H1 (cell line): Measurements from ENCODE around the gene SSH2. TPM values are rescaled to one million over a fixed set of nuclear protein-coding genes. Genes with fewer than 3 reads are reported as not detected.

Experiments
- CTCF ChIA-PET: fragments of 300-600 bp; sonication (Branson Sonifier 250); formaldehyde crosslinking; loops from one replicate; lab custom pipeline; 2021; ENCODE audit not compliant: partially characterized antibody; lab: Charles Lee
- POLR2A ChIA-PET: fragments of 300-600 bp; sonication (Branson Sonifier 250); formaldehyde crosslinking; loops from one replicate; lab custom pipeline; 2021; ENCODE audit warnings: inconsistent platforms; ENCODE audit not compliant: partially characterized antibody; lab: Charles Lee
- DNase-seq, 2 experiments: peaks; one replicate each; pipeline versions ENCODE4 v3.0.0 to v3.0.0-alpha.2; 2010 to 2022; ENCODE audit warnings: low spot score in 2 of 2, low read depth in 1 of 2, mixed read lengths in 1 of 2
- FAIRE-seq: peaks from 2 replicates; lab custom pipeline; 2011; peaks lifted over from hg19 to GRCh38; lab: Jason Lieb, UNC
- H2AFZ ChIP-seq: 2 replicates; pipeline ENCODE4 v1.8.1; 2012; ENCODE audit warnings: low read length, inconsistent platforms
- H2AK5ac ChIP-seq: 2 replicates; pipeline ENCODE4 v1.6.1; 2013; ENCODE audit warnings: low read depth, low read length
- H2BK120ac ChIP-seq: replicated peaks from 2 replicates; pipeline ENCODE3; 2013; ENCODE audit warnings: low read depth, low read length, inconsistent platforms
- H2BK12ac ChIP-seq: 2 replicates; pipeline ENCODE4 v1.6.1; 2013; ENCODE audit warnings: low read depth, low read length
- H2BK15ac ChIP-seq: 2 replicates; pipeline ENCODE4 v1.6.1; 2013; ENCODE audit warnings: low read length
- H2BK20ac ChIP-seq: 2 replicates; pipeline ENCODE4 v1.6.1; 2013; ENCODE audit warnings: low read length
- H2BK5ac ChIP-seq: 2 replicates; pipeline ENCODE4 v1.6.1; 2013; ENCODE audit warnings: low read depth, low read length
- H3K14ac ChIP-seq: 2 replicates; pipeline ENCODE4 v1.6.1; 2013; ENCODE audit warnings: inconsistent platforms; ENCODE audit not compliant: insufficient read length
- H3K18ac ChIP-seq: 2 replicates; pipeline ENCODE4 v1.6.1; 2013; ENCODE audit warnings: low read length; ENCODE audit errors: extremely low read depth
- H3K23ac ChIP-seq: 2 replicates; pipeline ENCODE4 v1.6.1; 2013; ENCODE audit warnings: inconsistent platforms; ENCODE audit not compliant: insufficient read length
- H3K23me2 ChIP-seq: 2 replicates; pipeline ENCODE4 v1.6.1; 2013; ENCODE audit warnings: low read depth, low read length
- H3K27ac ChIP-seq: 2 replicates; pipeline ENCODE4 v1.6.1; 2011; ENCODE audit warnings: low read depth, low read length, inconsistent platforms
- H3K27me3 ChIP-seq, 4 experiments: replicated peaks in 1 of 4; 1 replicate in 1 of 4; 2 replicates in 3 of 4; pipeline versions ENCODE4 v1.6.1 to v1.8.1; 2011 to 2013; ENCODE audit warnings: low read length in 3 of 4, mild to moderate bottlenecking in 3 of 4, inconsistent platforms in 2 of 4, mixed read lengths in 2 of 4, moderate library complexity in 1 of 4; ENCODE audit not compliant: control insufficient read depth in 3 of 4, insufficient read depth in 3 of 4; ENCODE audit errors: extremely low read depth in 1 of 4
- H3K36me3 ChIP-seq, 4 experiments: 2 replicates each; pipeline versions ENCODE4 v1.6.1 to v1.8.1; 2011 to 2013; ENCODE audit warnings: mild to moderate bottlenecking in 4 of 4, low read length in 3 of 4, moderate library complexity in 2 of 4, control low read depth in 1 of 4, inconsistent platforms in 1 of 4; ENCODE audit not compliant: insufficient read depth in 4 of 4, control insufficient read depth in 2 of 4
- H3K4ac ChIP-seq: replicated peaks from 2 replicates; pipeline ENCODE3; 2013; ENCODE audit warnings: low read length, low read depth, mixed read lengths, inconsistent platforms; ENCODE audit not compliant: insufficient read length
- H3K4me1 ChIP-seq, 4 experiments: replicated peaks in 1 of 4; 1 replicate in 1 of 4; 2 replicates in 3 of 4; pipeline versions ENCODE4 v1.6.1 to v1.8.1; 2011 to 2013; ENCODE audit warnings: low read length in 3 of 4, inconsistent platforms in 2 of 4, mixed read lengths in 1 of 4; ENCODE audit not compliant: insufficient read depth in 4 of 4, control insufficient read depth in 3 of 4
- H3K4me2 ChIP-seq, 2 experiments: 2 replicates each; pipeline versions ENCODE4 v1.6.1 to v1.8.1; 2011 to 2013; ENCODE audit warnings: low read depth in 2 of 2, low read length in 2 of 2, control low read depth in 1 of 2, inconsistent platforms in 1 of 2, mild to moderate bottlenecking in 1 of 2; ENCODE audit not compliant: insufficient read depth in 1 of 2
- H3K4me3 ChIP-seq, 4 experiments: fragments of 200-600, 300-600 bp in 1 of 4; sonication (generic), shearing (Covaris generic), sonication (Bioruptor Twin) in 1 of 4; 2 replicates each; pipeline versions ENCODE4 v1.5.1 to v1.8.1; 2011 to 2016; ENCODE audit warnings: low read length in 4 of 4, low read depth in 3 of 4, control low read depth in 2 of 4, inconsistent platforms in 2 of 4, mild to moderate bottlenecking in 2 of 4, mixed read lengths in 1 of 4, moderate library complexity in 1 of 4; ENCODE audit not compliant: insufficient read depth in 2 of 4; ENCODE audit errors: extremely low read depth in 1 of 4
- H3K56ac ChIP-seq: replicated peaks from 2 replicates; pipeline ENCODE3; 2013; ENCODE audit warnings: low read depth, mild to moderate bottlenecking, mixed read lengths, low read length, inconsistent platforms; ENCODE audit not compliant: insufficient read length
- H3K79me1 ChIP-seq: 2 replicates; pipeline ENCODE4 v1.6.1; 2013; ENCODE audit warnings: low read depth, low read length, control low read depth
- H3K79me2 ChIP-seq, 2 experiments: 2 replicates each; pipeline versions ENCODE4 v1.6.1 to v1.8.1; 2012 to 2013; ENCODE audit warnings: low read length in 2 of 2, mild to moderate bottlenecking in 2 of 2, inconsistent platforms in 1 of 2; ENCODE audit not compliant: insufficient read depth in 2 of 2, control insufficient read depth in 1 of 2
- H3K9ac ChIP-seq, 4 experiments: replicated peaks in 1 of 4; 1 replicate in 1 of 4; 2 replicates in 3 of 4; pipeline versions ENCODE4 v1.6.1 to v1.8.1; 2011 to 2013; ENCODE audit warnings: low read depth in 3 of 4, low read length in 3 of 4, control low read depth in 2 of 4, mild to moderate bottlenecking in 2 of 4, moderate library complexity in 2 of 4, inconsistent platforms in 1 of 4; ENCODE audit errors: extremely low read depth in 1 of 4
- H3K9me3 ChIP-seq, 2 experiments: 2 replicates each; pipeline versions ENCODE4 v1.6.1 to v1.8.1; 2012 to 2013; ENCODE audit warnings: mild to moderate bottlenecking in 2 of 2, moderate library complexity in 2 of 2, control low read depth in 1 of 2, inconsistent platforms in 1 of 2, low read depth in 1 of 2, low read length in 1 of 2, mixed read lengths in 1 of 2; ENCODE audit not compliant: insufficient read depth in 2 of 2
- H4K20me1 ChIP-seq, 2 experiments: replicated peaks in 1 of 2; 2 replicates each; pipeline versions ENCODE3 to v1.8.1; 2011 to 2013; ENCODE audit warnings: inconsistent platforms in 2 of 2, low read length in 2 of 2, mild to moderate bottlenecking in 1 of 2; ENCODE audit not compliant: insufficient read depth in 2 of 2, control insufficient read depth in 1 of 2
- H4K5ac ChIP-seq: 2 replicates; pipeline ENCODE4 v1.6.1; 2013; ENCODE audit warnings: low read length, low read depth, mixed read lengths, inconsistent platforms; ENCODE audit not compliant: insufficient read length
- H4K8ac ChIP-seq: 2 replicates; pipeline ENCODE4 v1.8.0; 2013; ENCODE audit warnings: mild to moderate bottlenecking, moderate library complexity, low read length, inconsistent platforms; ENCODE audit not compliant: insufficient read depth; ENCODE audit errors: extremely low read depth
- H4K91ac ChIP-seq: replicated peaks from 2 replicates; pipeline ENCODE3; 2013; ENCODE audit warnings: low read length, mixed read lengths, inconsistent platforms; ENCODE audit not compliant: insufficient read length
- KDM4A ChIP-seq: IDR thresholded peaks from one replicate; pipeline ENCODE4 v1.7.1; 2012; ENCODE audit warnings: low read depth, mild to moderate bottlenecking, moderate library complexity, low read length, inconsistent platforms; ENCODE audit not compliant: severe bottlenecking
- PHF8 ChIP-seq: fragments of 200-600 bp; sonication (generic); conservative IDR thresholded peaks from 2 replicates; pipeline ENCODE4 v1.7.1; 2012; ENCODE audit warnings: low read depth, mild to moderate bottlenecking, inconsistent platforms, low read length, moderate library complexity
- WGBS, 2 experiments: shearing (Covaris generic) in 1 of 2; methylation state at CpG; one replicate each; pipeline versions ENCODE4 v1.1.6 to v1.1.7; 2013 to 2015; ENCODE audit warnings: low lambda C conversion rate in 2 of 2, mixed read lengths in 2 of 2, inconsistent platforms in 1 of 2, low coverage in 1 of 2, missing lambda C conversion rate in 1 of 2; ENCODE audit not compliant: insufficient replicate concordance in 2 of 2, insufficient coverage in 1 of 2, insufficient read length in 1 of 2; ENCODE audit errors: extremely low coverage in 1 of 2, missing lambda C conversion rate in 1 of 2; 5-methylcytosine and 5-hydroxymethylcytosine counted together
- polyA plus RNA-seq, 7 experiments: library from polyadenylated mRNA; depleted of rRNA in 3 of 7; stranded (reverse) in 5 of 7; unstranded in 2 of 7; fragments of >200 nt in 5 of 7; fragments of 200-250 nt in 2 of 7; gene quantifications; 1 replicate in 5 of 7; 2 replicates in 1 of 7; 4 replicates in 1 of 7; pipeline versions ENCODE4 v1.2.1 to v1.2.3, GENCODE V29; 2011 to 2013; ENCODE audit warnings: missing spikeins in 2 of 7, mixed read lengths in 2 of 7
- total RNA-seq: library from RNA; stranded (reverse); fragmentation: NEBNext Ultra II Directional; extraction: Animal tissue kit (Norgen Biotek cat#: 25700); gene quantifications from 2 replicates; pipeline ENCODE4 v1.2.1, GENCODE V29; 2021

The SSH2 gene
- total and polyA plus RNA-seq, 2 of the 8 experiments (the other 6 are each of a cell fraction or from before 2014, with no cell fraction given): 5.2 to 15.9 TPM

DNA sequence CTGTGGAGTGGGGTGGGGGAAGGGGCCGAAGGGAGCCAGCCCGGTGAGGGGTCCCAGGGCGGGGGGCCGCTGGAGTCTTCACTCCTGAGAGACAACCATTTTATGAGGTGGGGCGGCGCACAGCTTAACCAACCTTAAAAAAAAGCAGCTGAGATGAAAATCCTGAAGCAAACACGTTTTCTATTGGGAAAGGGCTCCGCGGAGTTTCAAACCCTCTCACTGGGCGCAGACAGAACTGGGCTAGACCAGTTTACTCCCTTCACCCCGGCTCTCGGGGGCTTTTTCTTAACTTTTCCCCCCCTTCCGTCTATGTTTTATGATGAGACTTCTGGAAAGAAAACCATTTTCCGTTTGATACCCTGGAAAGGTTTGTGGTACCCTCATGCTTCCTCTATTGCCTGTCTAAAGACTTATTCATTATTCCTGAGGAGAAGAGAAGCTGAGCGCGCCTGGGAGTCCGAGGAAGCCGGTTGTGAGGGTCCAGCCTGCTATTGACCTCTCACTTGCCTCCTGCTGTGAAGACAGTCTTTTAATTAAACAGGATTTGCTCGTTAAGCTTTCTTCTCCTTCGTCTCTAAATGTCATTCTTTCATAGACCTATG lies 482 bp upstream of the SSH2 start:
- Histone ChIP-seq H3K4me1 (peaks cover 0 to 9% (median 2%) of the 10 kb centered on the region in 4 experiments; a peak in 4 of 7 replicates), H3K79me1 (no peaks in the 10 kb centered on the region), H2BK120ac (no peak overlapping the region), H4K91ac (no peak overlapping the region), H4K8ac (no peak overlapping the region), H4K20me1 (no peaks in the 10 kb centered on the region), H2BK5ac (no peak overlapping the region), H3K27ac (no peak overlapping the region), H3K56ac (no peak overlapping the region), H2AK5ac (no peak overlapping the region), H3K23me2 (peaks cover 4% of the 10 kb centered on the region; the same call in 1 of the 2 replicates), H3K14ac (no peak overlapping the region), H2BK15ac (no peak overlapping the region), H3K4me3 (peak overlapping the region; percentile 84 to 96 (median 86)), H3K4me2 (peak overlapping the region; percentile 80 to 89), H3K36me3 (no peaks in the 10 kb centered on the region), H2AFZ (0 out of 2 replicates have a peak overlapping the region, but pooled peaks have one; percentile 3), H3K4ac (no peak overlapping the region), H2BK12ac (no peak overlapping the region), H3K79me2 (peaks cover 0 to 28% of the 10 kb centered on the region in 2 experiments; a peak in 2 of 4 replicates), H3K9me3 (no peaks in the 10 kb centered on the region), H2BK20ac (no peak overlapping the region), H4K5ac (no peak overlapping the region), H3K23ac (no peak overlapping the region), H3K18ac (no peak overlapping the region), H3K9ac (no peak overlapping the region; a peak in 2 of 7 replicates), H3K27me3 (peaks cover 0 to 3% (median 0%) of the 10 kb centered on the region in 4 experiments; a peak in 1 of 7 replicates)
- FAIRE-seq (no peak), DNase-seq (peak in 1 of 2 experiments; percentile 49)
- POLR2A ChIA-PET: interaction anchor here (0.6 to 1.5 kb wide), 10 partner anchors 9 to 308 kb away, joined by 3 to 4 read pairs (median 3); partner anchors contain the start of gene CORO6
- CTCF ChIA-PET: interaction anchor here (0.6 to 9.7 kb wide), 45 partner anchors 9 to 359 kb away, joined by 3 to 170 read pairs (median 5); partner anchors contain the start of genes CORO6 and EFCAB5
- TF ChIP-seq PHF8 (no peak), KDM4A (peak; percentile 7)
- WGBS, 2 experiments: 3% methylated on average over 16 of the region's 20 CpGs; no CpG with 5 or more reads in 1 of the 2 experiments
